Hepatocyte (in vitro differentiated cells): ENCODE data around the gene FGF3. TPM values are rescaled to one million over a fixed set of nuclear protein-coding genes. Genes with fewer than 3 reads are reported as not detected.

Experiments
- DNase-seq: peaks from one replicate; pipeline ENCODE4 v3.0.0-alpha.2; 2016; ENCODE audit warnings: low spot score
- H2AFZ ChIP-seq: fragments of 200-600 bp; sonication (generic); 2 replicates; pipeline ENCODE4 v1.6.0; 2016; ENCODE audit warnings: antibody characterized with exemption, mild to moderate bottlenecking
- H3K27ac ChIP-seq: fragments of 200-600 bp; sonication (generic); 2 replicates; pipeline ENCODE4 v1.5.1; 2016; ENCODE audit warnings: mild to moderate bottlenecking
- H3K27me3 ChIP-seq: fragments of 200-600 bp; sonication (generic); 2 replicates; pipeline ENCODE4 v1.6.1; 2016
- H3K36me3 ChIP-seq: fragments of 200-600 bp; sonication (generic); replicated peaks from 2 replicates; pipeline ENCODE4 v1.5.1; 2016; ENCODE audit warnings: low read depth; ENCODE audit not compliant: insufficient read depth
- H3K4me1 ChIP-seq: fragments of 200-600 bp; sonication (generic); 2 replicates; pipeline ENCODE4 v1.5.1; 2016; ENCODE audit warnings: mild to moderate bottlenecking, moderate library complexity; ENCODE audit not compliant: insufficient read depth
- H3K4me2 ChIP-seq: fragments of 200-600 bp; sonication (generic); 2 replicates; pipeline ENCODE4 v1.6.0; 2016
- H3K4me3 ChIP-seq: fragments of 200-600 bp; sonication (generic); 2 replicates; pipeline ENCODE4 v1.5.1; 2016; ENCODE audit warnings: mild to moderate bottlenecking
- H3K79me2 ChIP-seq: fragments of 200-600 bp; sonication (generic); 2 replicates; pipeline ENCODE4 v1.6.0; 2017; ENCODE audit warnings: mild to moderate bottlenecking
- H3K9me2 ChIP-seq: fragments of 200-600 bp; sonication (generic); replicated peaks from 2 replicates; pipeline ENCODE4 v1.6.0; 2017; ENCODE audit warnings: mild to moderate bottlenecking; ENCODE audit not compliant: insufficient read depth
- H3K9me3 ChIP-seq: fragments of 200-600 bp; sonication (generic); 2 replicates; pipeline ENCODE4 v1.5.1; 2016; ENCODE audit warnings: low read depth, mild to moderate bottlenecking
- H4K20me1 ChIP-seq: fragments of 200-600 bp; sonication (generic); 2 replicates; pipeline ENCODE4 v1.6.0; 2016; ENCODE audit warnings: mild to moderate bottlenecking; ENCODE audit not compliant: insufficient read depth, poor library complexity, severe bottlenecking
- CTCF ChIP-seq: fragments of 200-600 bp; sonication (generic); IDR thresholded peaks from 2 replicates; pipeline ENCODE4 v1.5.1; 2016; ENCODE audit warnings: antibody characterized with exemption, mild to moderate bottlenecking; ENCODE audit not compliant: poor library complexity
- EZH2 ChIP-seq: fragments of 200-600 bp; sonication (generic); IDR thresholded peaks from 2 replicates; pipeline ENCODE4 v1.6.1; 2016; ENCODE audit warnings: antibody characterized with exemption, mild to moderate bottlenecking, borderline replicate concordance
- EZH2phosphoT487 ChIP-seq: fragments of 200-600 bp; sonication (generic); IDR thresholded peaks from one replicate; pipeline ENCODE4 v1.6.1; 2018; ENCODE audit warnings: antibody characterized with exemption, mild to moderate bottlenecking, low read depth, moderate library complexity; ENCODE audit not compliant: unreplicated experiment, severe bottlenecking
- WGBS: methylation state at CpG from one replicate; pipeline ENCODE4 v1.1.6; 2016; ENCODE audit warnings: low lambda C conversion rate; ENCODE audit errors: missing lambda C conversion rate; 5-methylcytosine and 5-hydroxymethylcytosine counted together
- polyA plus RNA-seq: library from polyadenylated mRNA; unstranded; fragments of >200 nt; fragmentation: Nextera tagmentation; extraction: Ambion mirVana; gene quantifications from 2 replicates; pipeline ENCODE4 v1.2.1, GENCODE V29; 2016
- total RNA-seq: library from RNA; depleted of rRNA; stranded (reverse); fragments of >200 nt; gene quantifications from 2 replicates; pipeline ENCODE4 v1.2.3, GENCODE V29; 2014

FGF3 gene
- total and polyA plus RNA-seq, 2 experiments from 2014 or later, result not detected

DNA sequence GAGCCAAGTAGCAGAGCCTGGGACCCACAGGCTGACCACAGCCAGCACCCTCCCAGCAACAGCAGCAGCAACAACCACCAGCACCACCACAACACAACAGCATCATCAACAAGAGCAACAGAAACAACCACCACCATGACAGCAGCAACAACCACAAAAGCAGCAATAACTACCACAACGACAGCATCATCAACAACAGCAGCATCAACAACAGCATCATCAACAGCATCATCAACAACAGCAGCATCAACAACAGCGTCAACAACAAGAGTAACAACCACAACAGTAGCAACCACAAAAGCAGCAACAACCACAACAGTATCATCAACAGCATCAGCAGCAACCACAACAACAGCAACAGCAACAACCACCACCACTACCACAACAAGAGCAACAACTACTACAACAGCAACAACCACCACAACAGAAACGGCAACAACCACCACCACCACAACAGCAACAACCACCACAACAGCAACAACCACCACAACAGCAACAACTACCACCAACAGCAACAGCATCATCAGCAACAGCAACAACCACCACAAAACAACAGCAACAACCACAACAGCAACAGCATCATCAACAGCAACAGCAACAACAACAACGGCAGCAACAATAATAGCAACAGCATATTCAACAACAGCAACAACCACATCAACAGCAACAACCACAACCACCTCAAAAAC, 22.1 kb upstream of the FGF3 start:
- Histone ChIP-seq H3K4me2 (no peak overlapping the region), H3K36me3 (no peaks in the 10 kb centered on the region), H3K27me3 (no peaks in the 10 kb centered on the region), H3K9me2 (no peaks in the 10 kb centered on the region), H2AFZ (no peak overlapping the region), H3K27ac (no peak overlapping the region), H3K9me3 (no peaks in the 10 kb centered on the region), H3K4me3 (no peak overlapping the region), H4K20me1 (no peaks in the 10 kb centered on the region), H3K4me1 (no peaks in the 10 kb centered on the region), H3K79me2 (no peaks in the 10 kb centered on the region)
- no peak for DNase-seq
- WGBS, result 89% methylated on average over 4 of the region's 4 CpGs
- TF ChIP-seq EZH2phosphoT487 (no peak), CTCF (no peak), EZH2 (no peak)

GRCh38 chr11:69840371-69841169, 21.4 kb upstream of the FGF3 start:
- Histone ChIP-seq H3K27me3 (no peaks in the 10 kb centered on the region), H3K4me3 (no peak overlapping the region), H3K36me3 (no peaks in the 10 kb centered on the region), H4K20me1 (no peaks in the 10 kb centered on the region), H2AFZ (no peak overlapping the region), H3K9me2 (no peaks in the 10 kb centered on the region), H3K4me1 (no peaks in the 10 kb centered on the region), H3K27ac (no peak overlapping the region), H3K4me2 (no peak overlapping the region), H3K79me2 (no peaks in the 10 kb centered on the region), H3K9me3 (no peaks in the 10 kb centered on the region)
- TF ChIP-seq EZH2phosphoT487 (no peak), EZH2 (no peak), CTCF (no peak)
- no peak for DNase-seq
- 76% methylated on average over 20 of the region's 20 CpGs for WGBS

GRCh38 chr11:69839516-69839915, 20.3 kb upstream of the FGF3 start:
- no peak overlapping the region for H2AFZ ChIP-seq
- no peak overlapping the region for H3K4me2 ChIP-seq
- H3K9me3 ChIP-seq, result no peaks in the 10 kb centered on the region
- no peak for DNase-seq
- H4K20me1 ChIP-seq, result no peaks in the 10 kb centered on the region
- 76% methylated on average over 9 of the region's 9 CpGs for WGBS
- H3K79me2 ChIP-seq, result no peaks in the 10 kb centered on the region
- H3K27me3 ChIP-seq, result no peaks in the 10 kb centered on the region
- no peaks in the 10 kb centered on the region for H3K9me2 ChIP-seq
- no peaks in the 10 kb centered on the region for H3K4me1 ChIP-seq
- no peaks in the 10 kb centered on the region for H3K36me3 ChIP-seq
- TF ChIP-seq CTCF, result no peak
- no peak for TF ChIP-seq EZH2phosphoT487
- TF ChIP-seq EZH2, result no peak
- no peak overlapping the region for H3K27ac ChIP-seq
- no peak overlapping the region for H3K4me3 ChIP-seq
